HepG2 (cell line): ENCODE data around the gene MT1A. TPM values are rescaled to one million over a fixed set of nuclear protein-coding genes. Genes with fewer than 3 reads are reported as not detected.
A peak's percentile ranks its signal among the peaks of the same experiment; 100 is the strongest.

Source experiments
- ATAC-seq: fragments of 200-7000 bp; cut with Tn5 transposase; 3 replicates; pipeline ENCODE4 v1.9.1; 2020; ENCODE audit warnings: mild to moderate bottlenecking, moderate library complexity
- BruUV-seq: library from RNA; stranded (reverse); fragments of 400-500 nt; replicated peaks from 2 replicates; lab custom pipeline; 2021; lab: Mats Ljungman, UMichigan
- CTCF ChIA-PET: fragments of 300-600 bp; formaldehyde crosslinking; extraction: SDS; loops from one replicate; lab custom pipeline; 2021; ENCODE audit warnings: low total read pairs, inconsistent platforms, low intra/inter-chr PET ratio; lab: Yijun Ruan, JAX
- POLR2A ChIA-PET: fragments of 350-600 bp; sonication (Branson Sonifier 250); formaldehyde crosslinking; loops from one replicate; lab custom pipeline; 2020; ENCODE audit warnings: antibody characterized with exemption, inconsistent platforms; lab: Yijun Ruan, JAX
- DNase-seq: peaks from one replicate; pipeline ENCODE4 v3.0.0-alpha.2; 2015; ENCODE audit warnings: low spot score
- FAIRE-seq: peaks from 3 replicates; lab custom pipeline; 2011; peaks lifted over from hg19 to GRCh38; lab: Jason Lieb, UNC
- H2AFZ ChIP-seq: one replicate; pipeline ENCODE4 v1.6.1; 2011; ENCODE audit warnings: low read length, inconsistent platforms
- H3K27ac ChIP-seq: fragments of 300-600 bp; 3 replicates; pipeline ENCODE4 v1.8.0; 2011; ENCODE audit warnings: mixed run types, mild to moderate bottlenecking, mixed read lengths, low read length, inconsistent platforms; ENCODE audit not compliant: insufficient read depth; ENCODE audit errors: extremely low read length
- H3K27me3 ChIP-seq, 2 experiments: fragments of 200-600 bp in 1 of 2; 2 replicates in 1 of 2; 3 replicates in 1 of 2; pipeline versions ENCODE4 v1.6.0 to v1.8.0; 2011; ENCODE audit warnings: low read length in 2 of 2, mild to moderate bottlenecking in 2 of 2, moderate library complexity in 2 of 2, inconsistent platforms in 1 of 2; ENCODE audit not compliant: insufficient read depth in 2 of 2, control insufficient read depth in 1 of 2
- H3K36me3 ChIP-seq, 2 experiments: fragments of 200-600 bp in 1 of 2; replicated peaks in 1 of 2; 2 replicates in 1 of 2; 3 replicates in 1 of 2; pipeline versions ENCODE4 v1.5.1 to v1.8.0; 2011; ENCODE audit warnings: low read length in 2 of 2, inconsistent platforms in 1 of 2; ENCODE audit not compliant: insufficient read depth in 2 of 2, control insufficient read depth in 1 of 2
- H3K4me1 ChIP-seq: 2 replicates; pipeline ENCODE4 v1.5.1; 2012; ENCODE audit warnings: low read length, inconsistent platforms; ENCODE audit not compliant: insufficient read depth
- H3K4me2 ChIP-seq: 2 replicates; pipeline ENCODE4 v1.6.0; 2011; ENCODE audit warnings: low read depth, low read length, inconsistent platforms
- H3K4me3 ChIP-seq, 3 experiments: fragments of 200-600 bp in 1 of 3; sonication (generic), shearing (Covaris generic) in 1 of 3; replicated peaks in 1 of 3; 2 replicates each; pipeline ENCODE4 v1.5.1; 2011 to 2016; ENCODE audit warnings: low read length in 3 of 3, inconsistent platforms in 2 of 3, low read depth in 2 of 3, mild to moderate bottlenecking in 2 of 3, control low read depth in 1 of 3, mixed read lengths in 1 of 3; ENCODE audit not compliant: insufficient read depth in 1 of 3
- H3K79me2 ChIP-seq: one replicate; pipeline ENCODE4 v1.6.1; 2011; ENCODE audit warnings: low read length, inconsistent platforms; ENCODE audit not compliant: insufficient read depth
- H3K9ac ChIP-seq: 2 replicates; pipeline ENCODE4 v1.6.0; 2011; ENCODE audit warnings: mild to moderate bottlenecking, low read depth, low read length, inconsistent platforms; ENCODE audit not compliant: insufficient read depth
- H3K9me3 ChIP-seq: 2 replicates; pipeline ENCODE4 v1.5.1; 2012; ENCODE audit warnings: mild to moderate bottlenecking, low read length
- H4K20me1 ChIP-seq: 2 replicates; pipeline ENCODE4 v1.6.0; 2011; ENCODE audit warnings: inconsistent platforms, mild to moderate bottlenecking, low read length, moderate library complexity; ENCODE audit not compliant: insufficient read depth
- CEBPB ChIP-seq: IDR thresholded peaks from 2 replicates; pipeline ENCODE4 v1.6.1; 2011; ENCODE audit warnings: low read depth, low read length, improper control_type of control experiment, borderline replicate concordance
- EEA1 ChIP-seq: sonication (generic); formaldehyde crosslinking; IDR thresholded peaks from 2 replicates; pipeline ENCODE4 v1.5.1; 2020; ENCODE audit warnings: mild to moderate bottlenecking, missing genetic modification reagents, borderline replicate concordance
- FOXO4 ChIP-seq: sonication (generic); formaldehyde crosslinking; conservative IDR thresholded peaks from 2 replicates; pipeline ENCODE4 v1.8.1; 2023; ENCODE audit warnings: missing genetic modification reagents
- GPBP1L1 ChIP-seq: sonication (generic); formaldehyde crosslinking; IDR thresholded peaks from 2 replicates; pipeline ENCODE4 v1.5.0; 2020; ENCODE audit warnings: mild to moderate bottlenecking, missing genetic modification reagents
- MAFG ChIP-seq: sonication (generic); formaldehyde crosslinking; IDR thresholded peaks from 2 replicates; pipeline ENCODE4 v1.5.1; 2020; ENCODE audit warnings: mild to moderate bottlenecking, missing genetic modification reagents
- NFKB2 ChIP-seq: sonication (generic); formaldehyde crosslinking; IDR thresholded peaks from 2 replicates; pipeline ENCODE4 v1.4.0; 2020; ENCODE audit warnings: missing genetic modification reagents, borderline replicate concordance
- NR3C1 ChIP-seq: sonication (generic); formaldehyde crosslinking; IDR thresholded peaks from 2 replicates; pipeline ENCODE4 v1.4.0; 2020; ENCODE audit warnings: missing genetic modification reagents
- PPARG ChIP-seq: conservative IDR thresholded peaks from 2 replicates; pipeline ENCODE4 v1.6.1; 2016; ENCODE audit warnings: missing biosample characterization, missing genetic modification reagents
- SP5 ChIP-seq: IDR thresholded peaks from 2 replicates; pipeline ENCODE4 v1.6.1; 2016; ENCODE audit warnings: low read depth, borderline replicate concordance
- TEAD3 ChIP-seq: optimal IDR thresholded peaks from 2 replicates; pipeline ENCODE3; 2016; ENCODE audit warnings: borderline replicate concordance
- TFDP2 ChIP-seq: sonication (generic); formaldehyde crosslinking; IDR thresholded peaks from 2 replicates; pipeline ENCODE4 v1.4.0; 2020; ENCODE audit warnings: missing genetic modification reagents
- XRCC5 ChIP-seq: fragments of 200-400 bp; formaldehyde crosslinking; optimal IDR thresholded peaks from 2 replicates; pipeline ENCODE3; 2017; ENCODE audit warnings: mild to moderate bottlenecking, low read length
- ZBTB38 ChIP-seq: sonication (generic); formaldehyde crosslinking; IDR thresholded peaks from 2 replicates; pipeline ENCODE4 v1.5.1; 2020; ENCODE audit warnings: mild to moderate bottlenecking, missing genetic modification reagents
- ZFY ChIP-seq: sonication (generic); formaldehyde crosslinking; IDR thresholded peaks from 2 replicates; pipeline ENCODE4 v1.4.0; 2020; ENCODE audit warnings: missing genetic modification reagents
- ZNF3 ChIP-seq: IDR thresholded peaks from 2 replicates; pipeline ENCODE4 v1.7.0; 2017; ENCODE audit warnings: inconsistent platforms
- ZNF570 ChIP-seq: sonication (generic); formaldehyde crosslinking; IDR thresholded peaks from 2 replicates; pipeline ENCODE4 v1.4.0; 2020; ENCODE audit warnings: mild to moderate bottlenecking, missing genetic modification reagents, borderline replicate concordance
- ZNF749 ChIP-seq: sonication (generic); formaldehyde crosslinking; IDR thresholded peaks from 2 replicates; pipeline ENCODE4 v1.8.0; 2022; ENCODE audit warnings: mild to moderate bottlenecking, missing genetic modification reagents, moderate library complexity, borderline replicate concordance
- ZNF777 ChIP-seq: sonication (generic); formaldehyde crosslinking; IDR thresholded peaks from 2 replicates; pipeline ENCODE4 v1.4.0; 2020; ENCODE audit warnings: missing genetic modification reagents
- ZNF780A ChIP-seq: sonication (generic); formaldehyde crosslinking; IDR thresholded peaks from 2 replicates; pipeline ENCODE4 v1.8.0; 2022; ENCODE audit warnings: mild to moderate bottlenecking, missing genetic modification reagents, moderate library complexity
- ZNF792 ChIP-seq: IDR thresholded peaks from 2 replicates; pipeline ENCODE4 v1.6.1; 2016
- WGBS: methylation state at CpG from one replicate; pipeline ENCODE4 v1.1.6; 2017; ENCODE audit warnings: low lambda C conversion rate; 5-methylcytosine and 5-hydroxymethylcytosine counted together
- in situ Hi-C: cut with HindIII; loops from 2 replicates; pipeline ENCODE4 v1.10.0; 2017; ENCODE audit warnings: low pct_unique_long_range_greater_than_20kb; ENCODE audit not compliant: extremely low pct_ligation_motif_present
- intact Hi-C: fragments of 100-400 bp; cut with micrococcal nuclease; formaldehyde crosslinking; loops from one replicate; pipeline ENCODE4 v1.10.0; 2022; ENCODE audit not compliant: unreplicated experiment
- polyA plus RNA-seq, 8 experiments: library from polyadenylated mRNA; depleted of rRNA in 3 of 8; stranded (reverse) in 7 of 8; unstranded in 1 of 8; fragments of >200 nt; fragmentation: Illumina TruSeq in 4 of 8; extraction: Trizol in 4 of 8; gene quantifications; 2 replicates each; pipeline versions ENCODE4 v1.2.1 to v1.2.3, GENCODE V29; 2011 to 2016; ENCODE audit warnings: low read depth in 4 of 8, missing spikeins in 1 of 8, mixed read lengths in 1 of 8; ENCODE audit not compliant: insufficient read depth in 1 of 8
- total RNA-seq, 5 experiments: library from RNA; depleted of rRNA; stranded (reverse); fragments of >200 nt; fragmentation: Illumina TruSeq; extraction: Trizol; gene quantifications; 2 replicates each; pipeline ENCODE4 v1.2.3, GENCODE V29; 2016; ENCODE audit warnings: low read depth in 1 of 5

MT1A gene
- total and polyA plus RNA-seq, 2 of the 13 experiments (the other 11 are each of a cell fraction or from before 2014, with no cell fraction given), result 8.3 to 10.4 TPM

GRCh38 chr16:56657555-56658326 is 19.3 kb downstream of the MT1A start, which contains the start of gene MT1F:
MT1F (plus strand) TSS chr16:56657959; CDS start chr16:56658059, 100 bp downstream.
- no TSS peak for BruUV-seq
- in situ Hi-C loops (no loop called here), intact Hi-C loops (loop anchor here (5.0 to 10.0 kb wide), 2 partner anchors 45 to 53 kb away; partner anchors contain the start of gene MT2A)
- Histone ChIP-seq H3K9ac (peak within 1 kb of the TSS; percentile 30), H3K36me3 (no peaks in the 10 kb centered on the region), H2AFZ (peak within 1 kb of the TSS; percentile 20), H4K20me1 (no peaks in the 10 kb centered on the region), H3K9me3 (no peaks in the 10 kb centered on the region), H3K4me1 (peaks cover 20% of the 10 kb centered on the region), H3K27me3 (peaks cover under 1 to 4% of the 10 kb centered on the region in 2 experiments; a peak in 2 of 5 replicates), H3K4me2 (peak within 1 kb of the TSS; percentile 98), H3K79me2 (no peaks in the 10 kb centered on the region), H3K27ac (no peak within 1 kb of the TSS), H3K4me3 (peak within 1 kb of the TSS; percentile 77 to 82 (median 78))
- peak; percentile 92 for ATAC-seq
- FAIRE-seq, result no peak
- POLR2A ChIA-PET, result interaction anchor here (0.6 to 1.2 kb wide), 8 partner anchors 10 to 51 kb away, joined by 3 to 5 read pairs (median 4); partner anchors contain the start of genes MT1E, MT1G, MT1X and MT2A
- DNase-seq, result peak; percentile 85
- 0% methylated on average over 36 of the region's 46 CpGs for WGBS
- CTCF ChIA-PET, result no interaction called here
- TF ChIP-seq ZNF777 (CRISPR knock-in tag) (peak; percentile 35), ZNF570 (CRISPR knock-in tag) (no peak), ZBTB38 (CRISPR knock-in tag) (no peak; the same call in 1 of the 2 replicates), PPARG (0 out of 2 replicates have a peak, but pooled peaks have one; percentile 12), EEA1 (CRISPR knock-in tag) (0 out of 2 replicates have a peak, but pooled peaks have one; percentile 63), NR3C1 (CRISPR knock-in tag) (no peak), MAFG (CRISPR knock-in tag) (no peak), ZNF749 (CRISPR knock-in tag) (no peak), TEAD3 (CRISPR knock-in tag) (peak; percentile 55), SP5 (CRISPR knock-in tag) (peak; percentile 4), GPBP1L1 (CRISPR knock-in tag) (no peak), FOXO4 (CRISPR knock-in tag) (0 out of 2 replicates have a peak, but pooled peaks have one; percentile 75), NFKB2 (CRISPR knock-in tag) (peak; percentile 37; the same call in 1 of the 2 replicates), XRCC5 (peak; percentile 62), CEBPB (peak; percentile 78), TFDP2 (CRISPR knock-in tag) (peak; percentile 77), ZNF780A (CRISPR knock-in tag) (no peak), ZFY (CRISPR knock-in tag) (no peak), ZNF3 (CRISPR knock-in tag) (no peak), ZNF792 (CRISPR knock-in tag) (no peak; the same call in 1 of the 2 replicates)
